Smooth muscle cell (in vitro differentiated cells): Measurements from ENCODE around the gene RNLS. TPM values are rescaled to one million over a fixed set of nuclear protein-coding genes. Genes with fewer than 3 reads are reported as not detected.

Source experiments
- DNase-seq: peaks from one replicate; lab custom pipeline; 2025; ENCODE audit not compliant: unreplicated experiment; lab: John Stamatoyannopoulos, UW
- H2AFZ ChIP-seq: fragments of 200-600 bp; sonication (generic); 2 replicates; pipeline ENCODE4 v1.6.0; 2016; ENCODE audit warnings: antibody characterized with exemption, low read depth, mild to moderate bottlenecking
- H3F3A ChIP-seq: fragments of 200-600 bp; sonication (generic); 2 replicates; pipeline ENCODE4 v1.6.0; 2017; ENCODE audit warnings: antibody characterized with exemption, low read depth
- H3K27ac ChIP-seq: fragments of 200-600 bp; sonication (generic); 2 replicates; pipeline ENCODE4 v1.5.1; 2016; ENCODE audit warnings: low read depth, mild to moderate bottlenecking
- H3K27me3 ChIP-seq: fragments of 200-600 bp; sonication (generic); 2 replicates; pipeline ENCODE4 v1.6.1; 2016; ENCODE audit warnings: low read depth, mild to moderate bottlenecking
- H3K36me3 ChIP-seq: fragments of 200-600 bp; sonication (generic); 2 replicates; pipeline ENCODE4 v1.5.1; 2016; ENCODE audit warnings: low read depth
- H3K4me1 ChIP-seq: fragments of 200-600 bp; sonication (generic); 2 replicates; pipeline ENCODE4 v1.5.1; 2016; ENCODE audit warnings: low read depth
- H3K4me2 ChIP-seq: fragments of 200-600 bp; sonication (generic); 2 replicates; pipeline ENCODE4 v1.6.0; 2016; ENCODE audit warnings: mild to moderate bottlenecking
- H3K4me3 ChIP-seq: fragments of 200-600 bp; sonication (generic); 2 replicates; pipeline ENCODE4 v1.5.1; 2016; ENCODE audit warnings: mild to moderate bottlenecking
- H3K79me2 ChIP-seq: fragments of 200-600 bp; sonication (generic); 2 replicates; pipeline ENCODE4 v1.6.0; 2016; ENCODE audit warnings: low read depth, mild to moderate bottlenecking
- H3K9ac ChIP-seq: fragments of 200-600 bp; sonication (generic); 2 replicates; pipeline ENCODE4 v1.6.0; 2016; ENCODE audit warnings: low read depth
- H3K9me3 ChIP-seq: fragments of 200-600 bp; sonication (generic); replicated peaks from 2 replicates; pipeline ENCODE4 v1.5.1; 2016; ENCODE audit warnings: low read depth
- H4K20me1 ChIP-seq: fragments of 200-600 bp; sonication (generic); 2 replicates; pipeline ENCODE4 v1.6.0; 2016; ENCODE audit warnings: low read depth
- CTCF ChIP-seq: fragments of 200-600 bp; sonication (generic); IDR thresholded peaks from 2 replicates; pipeline ENCODE4 v1.5.1; 2017; ENCODE audit warnings: borderline replicate concordance, mild to moderate bottlenecking, antibody characterized with exemption; ENCODE audit not compliant: insufficient read depth, poor library complexity, severe bottlenecking
- WGBS: methylation state at CpG from one replicate; pipeline ENCODE4 v1.1.7; 2016; ENCODE audit warnings: low lambda C conversion rate; 5-methylcytosine and 5-hydroxymethylcytosine counted together
- polyA plus RNA-seq: library from polyadenylated mRNA; unstranded; fragments of >200 nt; fragmentation: Nextera tagmentation; extraction: Ambion mirVana; gene quantifications from 2 replicates; pipeline ENCODE4 v1.2.1, GENCODE V29; 2016
- total RNA-seq: library from RNA; depleted of rRNA; stranded (reverse); fragments of >200 nt; gene quantifications from 2 replicates; pipeline ENCODE4 v1.2.3, GENCODE V29; 2014

The RNLS gene
- total and polyA plus RNA-seq, 2 experiments from 2014 or later, result 4.8 to 11.2 TPM

- no peak overlapping the region for H3K27ac ChIP-seq
- no peak overlapping the region for H3K4me3 ChIP-seq
- H3F3A ChIP-seq, result no peaks in the 10 kb centered on the region
- no peak overlapping the region for H2AFZ ChIP-seq
- H4K20me1 ChIP-seq, result no peaks in the 10 kb centered on the region
- no peaks in the 10 kb centered on the region for H3K9me3 ChIP-seq
- H3K79me2 ChIP-seq, result no peaks in the 10 kb centered on the region
- H3K36me3 ChIP-seq, result no peaks in the 10 kb centered on the region
- 91% methylated on average over 4 of the region's 4 CpGs for WGBS
- no peaks in the 10 kb centered on the region for H3K4me1 ChIP-seq
- no peak for TF ChIP-seq CTCF
- H3K9ac ChIP-seq, result no peak overlapping the region
- H3K4me2 ChIP-seq, result no peak overlapping the region
- DNase-seq, result no peak
- H3K27me3 ChIP-seq, result peaks cover 49% of the 10 kb centered on the region
Observed at GRCh38 chr10:88421590-88421989, 161.5 kb downstream of the RNLS start.

- no peak overlapping the region for H3K4me2 ChIP-seq
- H4K20me1 ChIP-seq, result no peaks in the 10 kb centered on the region
- H2AFZ ChIP-seq, result no peak overlapping the region
- H3K27ac ChIP-seq, result no peak overlapping the region
- no peaks in the 10 kb centered on the region for H3K9me3 ChIP-seq
- WGBS, result 96% methylated on average over 1 of the region's 1 CpG
- no peak for TF ChIP-seq CTCF
- peaks cover 22% of the 10 kb centered on the region for H3K27me3 ChIP-seq
- no peak overlapping the region for H3K4me3 ChIP-seq
- H3F3A ChIP-seq, result no peaks in the 10 kb centered on the region
- no peak overlapping the region for H3K9ac ChIP-seq
- H3K4me1 ChIP-seq, result no peaks in the 10 kb centered on the region
- H3K36me3 ChIP-seq, result no peaks in the 10 kb centered on the region
- H3K79me2 ChIP-seq, result no peaks in the 10 kb centered on the region
- no peak for DNase-seq
Observed at GRCh38 chr10:88418871-88419270, 164.2 kb downstream of the RNLS start.

- Histone ChIP-seq H2AFZ (no peak overlapping the region), H3K36me3 (no peaks in the 10 kb centered on the region), H3K4me3 (no peak overlapping the region), H4K20me1 (no peaks in the 10 kb centered on the region), H3K4me2 (no peak overlapping the region), H3K9ac (no peak overlapping the region), H3K27me3 (peaks cover 13% of the 10 kb centered on the region), H3K27ac (no peak overlapping the region), H3F3A (no peaks in the 10 kb centered on the region), H3K79me2 (no peaks in the 10 kb centered on the region), H3K9me3 (no peaks in the 10 kb centered on the region), H3K4me1 (no peaks in the 10 kb centered on the region)
- 83% methylated on average over 3 of the region's 3 CpGs for WGBS
- DNase-seq, result no peak
- no peak for TF ChIP-seq CTCF
Observed at GRCh38 chr10:88417387-88418030, 165.6 kb downstream of the RNLS start.

GRCh38 chr10:88416801-88417200 lies 166.3 kb downstream of the RNLS start:
- DNase-seq, result no peak
- Histone ChIP-seq H4K20me1 (no peaks in the 10 kb centered on the region), H3K27me3 (peaks cover 6% of the 10 kb centered on the region), H2AFZ (no peak overlapping the region), H3K9me3 (no peaks in the 10 kb centered on the region), H3K27ac (no peak overlapping the region), H3K36me3 (no peaks in the 10 kb centered on the region), H3K79me2 (no peaks in the 10 kb centered on the region), H3K4me2 (no peak overlapping the region), H3K4me1 (no peaks in the 10 kb centered on the region), H3K4me3 (no peak overlapping the region), H3K9ac (no peak overlapping the region), H3F3A (no peaks in the 10 kb centered on the region)
- TF ChIP-seq CTCF, result no peak
- WGBS, result 97% methylated on average over 1 of the region's 1 CpG
